GM21367 (cell line): ENCODE measurements around the gene PAK1IP1.
A peak's percentile ranks its signal among the peaks of the same experiment; 100 is the strongest.
"Not testable (repeated sequence)": the region's sequence is repeated elsewhere in the genome, so short reads cannot be mapped to it uniquely, and the experiment has no call there.

Source experiments
- ATAC-seq: cut with Tn5 transposase; IDR thresholded peaks from one replicate; pipeline ENCODE4 v1.9.1; 2021; ENCODE audit not compliant: unreplicated experiment

PAK1IP1 gene

GRCh38 chr6:10690651-10691445 lies 3.9 kb upstream of the PAK1IP1 start:
- no peak for ATAC-seq

- no peak for ATAC-seq
These were observed 1.7 kb upstream of the PAK1IP1 start for GRCh38 chr6:10692965-10693538.

- ATAC-seq: no peak
These were observed 400 bp downstream of the PAK1IP1 start for GRCh38 chr6:10695086-10695657.

GRCh38 chr6:10696655-10697054 lies 1.9 kb downstream of the PAK1IP1 start:
- ATAC-seq: no peak

- ATAC-seq: no peak
These were observed 19.2 kb downstream of the PAK1IP1 start for GRCh38 chr6:10713962-10714361.

GRCh38 chr6:10719296-10719963 lies 24.7 kb downstream of the PAK1IP1 start:
- ATAC-seq: no peak

- no peak for ATAC-seq
These were observed 25.1 kb downstream of the PAK1IP1 start for GRCh38 chr6:10719964-10720264.

GRCh38 chr6:10720265-10720959 lies 25.6 kb downstream of the PAK1IP1 start:
- no peak for ATAC-seq

GRCh38 chr6:10720960-10721849 lies 26.4 kb downstream of the PAK1IP1 start:
- ATAC-seq: not testable (repeated sequence)

GRCh38 chr6:10721850-10722569 lies 27.2 kb downstream of the PAK1IP1 start:
- ATAC-seq: no peak

GRCh38 chr6:10722570-10722819 lies 27.7 kb downstream of the PAK1IP1 start:
- no peak for ATAC-seq

GRCh38 chr6:10722820-10723566 lies 28.2 kb downstream of the PAK1IP1 start, which contains the start of gene TMEM14C:
Gene TMEM14C, plus strand, starts transcription at chr6:10723070. Its CDS starts 1,544 bp downstream, at chr6:10724614.
- peak; percentile 98 for ATAC-seq

- no peak for ATAC-seq
These were observed 28.8 kb downstream of the PAK1IP1 start for GRCh38 chr6:10723567-10723881.

GRCh38 chr6:10725044-10725443 lies 30.3 kb downstream of the PAK1IP1 start:
- ATAC-seq: no peak

GRCh38 chr6:10725716-10726115 lies 30.9 kb downstream of the PAK1IP1 start:
- ATAC-seq: no peak

- ATAC-seq: no peak
These were observed 35.5 kb downstream of the PAK1IP1 start for GRCh38 chr6:10730254-10730653.

GRCh38 chr6:10733151-10733715 lies 38.5 kb downstream of the PAK1IP1 start:
- no peak for ATAC-seq

- ATAC-seq: no peak
These were observed 39.1 kb downstream of the PAK1IP1 start for GRCh38 chr6:10733863-10734262.

- ATAC-seq: no peak
These were observed 42.0 kb downstream of the PAK1IP1 start for GRCh38 chr6:10736731-10737130.
